IMR-90 (cell line): Measurements from ENCODE around the gene SNRNP200. TPM values are rescaled to one million over a fixed set of nuclear protein-coding genes. Genes with fewer than 3 reads are reported as not detected.

Experiments used
- ATAC-seq: fragments of 200-7000 bp; cut with Tn5 transposase; 2 replicates; pipeline ENCODE4 v1.9.1; 2020; ENCODE audit warnings: low read depth, mild to moderate bottlenecking, moderate library complexity
- BruUV-seq: library from RNA; stranded (reverse); fragments of 400-500 nt; replicated peaks from 2 replicates; lab custom pipeline; 2021; lab: Mats Ljungman, UMichigan
- CTCF ChIA-PET: fragments of 300-600 bp; formaldehyde crosslinking; extraction: SDS; loops from one replicate; lab custom pipeline; 2021; ENCODE audit warnings: antibody characterized with exemption; lab: Yijun Ruan, JAX
- POLR2A ChIA-PET: fragments of 300-600 bp; sonication (Branson Sonifier 250); formaldehyde crosslinking; loops from one replicate; lab custom pipeline; 2022; ENCODE audit warnings: antibody characterized with exemption; ENCODE audit not compliant: unreplicated experiment; lab: Charles Lee
- DNase-seq: peaks from one replicate; pipeline ENCODE4 v3.0.0; 2013
- H2AFZ ChIP-seq: replicated peaks from 2 replicates; pipeline ENCODE3; 2013; ENCODE audit warnings: low read length, mild to moderate bottlenecking; ENCODE audit not compliant: poor library complexity
- H2AK5ac ChIP-seq: 2 replicates; pipeline ENCODE4 v1.6.1; 2013; ENCODE audit warnings: low read depth, low read length, inconsistent platforms
- H2AK9ac ChIP-seq: replicated peaks from 2 replicates; pipeline ENCODE3; 2013; ENCODE audit warnings: mild to moderate bottlenecking, low read depth, low read length, moderate library complexity; ENCODE audit not compliant: poor library complexity
- H2BK120ac ChIP-seq: 2 replicates; pipeline ENCODE4 v1.6.1; 2013; ENCODE audit warnings: low read depth, low read length, inconsistent platforms
- H2BK15ac ChIP-seq: 3 replicates; pipeline ENCODE4 v1.6.1; 2013; ENCODE audit warnings: low read depth, low read length, inconsistent platforms
- H2BK20ac ChIP-seq: 2 replicates; pipeline ENCODE4 v1.6.1; 2013; ENCODE audit warnings: low read depth, mild to moderate bottlenecking, inconsistent platforms, low read length, moderate library complexity
- H2BK5ac ChIP-seq: 2 replicates; pipeline ENCODE4 v1.6.1; 2013; ENCODE audit warnings: mild to moderate bottlenecking, low read depth, low read length, inconsistent platforms; ENCODE audit not compliant: poor library complexity, severe bottlenecking
- H3K14ac ChIP-seq: replicated peaks from 2 replicates; pipeline ENCODE4 v1.6.1; 2013; ENCODE audit warnings: low read depth, low read length, inconsistent platforms
- H3K18ac ChIP-seq: 2 replicates; pipeline ENCODE4 v1.6.1; 2013; ENCODE audit warnings: low read depth, low read length, control low read depth
- H3K23ac ChIP-seq: 2 replicates; pipeline ENCODE4 v1.6.1; 2013; ENCODE audit warnings: low read depth, low read length, inconsistent platforms
- H3K27ac ChIP-seq: 2 replicates; pipeline ENCODE4 v1.5.1; 2013; ENCODE audit warnings: mild to moderate bottlenecking, control low read depth, low read length; ENCODE audit not compliant: insufficient read depth
- H3K27me3 ChIP-seq: 2 replicates; pipeline ENCODE4 v1.6.1; 2013; ENCODE audit warnings: low read length; ENCODE audit not compliant: control insufficient read depth, insufficient read depth
- H3K36me3 ChIP-seq: 2 replicates; pipeline ENCODE4 v1.6.1; 2013; ENCODE audit warnings: low read length, mixed read lengths; ENCODE audit not compliant: control insufficient read depth, insufficient read depth
- H3K4ac ChIP-seq: 2 replicates; pipeline ENCODE4 v1.6.1; 2013; ENCODE audit warnings: low read depth, low read length, inconsistent platforms
- H3K4me1 ChIP-seq: 2 replicates; pipeline ENCODE4 v1.6.1; 2013; ENCODE audit warnings: low read length, mixed read lengths; ENCODE audit not compliant: control insufficient read depth, insufficient read depth
- H3K4me2 ChIP-seq: 2 replicates; pipeline ENCODE4 v1.6.1; 2013; ENCODE audit warnings: low read depth, mild to moderate bottlenecking, control low read depth, low read length, moderate library complexity
- H3K4me3 ChIP-seq: 2 replicates; pipeline ENCODE4 v1.5.1; 2013; ENCODE audit warnings: low read depth, mild to moderate bottlenecking, control low read depth, low read length, moderate library complexity; ENCODE audit not compliant: insufficient read depth
- H3K56ac ChIP-seq: 2 replicates; pipeline ENCODE4 v1.6.1; 2013; ENCODE audit warnings: low read length, inconsistent platforms; ENCODE audit not compliant: insufficient read depth; ENCODE audit errors: extremely low read depth
- H3K79me1 ChIP-seq, 2 experiments: 2 replicates each; pipeline ENCODE4 v1.6.1; 2013; ENCODE audit warnings: low read length in 2 of 2, inconsistent platforms in 1 of 2, low read depth in 1 of 2
- H3K9ac ChIP-seq: 2 replicates; pipeline ENCODE4 v1.6.1; 2013; ENCODE audit warnings: low read depth, low read length, control low read depth
- H3K9me1 ChIP-seq: 2 replicates; pipeline ENCODE4 v1.6.1; 2013; ENCODE audit warnings: low read length, inconsistent platforms; ENCODE audit not compliant: insufficient read depth
- H3K9me3 ChIP-seq: 2 replicates; pipeline ENCODE4 v1.6.1; 2013; ENCODE audit warnings: low read length; ENCODE audit not compliant: control insufficient read depth, insufficient read depth
- H4K20me1 ChIP-seq: 2 replicates; pipeline ENCODE4 v1.6.1; 2013; ENCODE audit warnings: low read length, inconsistent platforms; ENCODE audit not compliant: insufficient read depth
- H4K5ac ChIP-seq: 2 replicates; pipeline ENCODE4 v1.6.1; 2013; ENCODE audit warnings: mild to moderate bottlenecking, low read depth, low read length, control low read depth
- H4K8ac ChIP-seq, 2 experiments: 2 replicates each; pipeline ENCODE4 v1.6.1; 2013; ENCODE audit warnings: low read depth in 2 of 2, low read length in 2 of 2, control low read depth in 1 of 2, inconsistent platforms in 1 of 2
- H4K91ac ChIP-seq: 2 replicates; pipeline ENCODE4 v1.6.1; 2013; ENCODE audit warnings: low read depth, low read length, inconsistent platforms; ENCODE audit not compliant: insufficient read depth
- CHD1 ChIP-seq: IDR thresholded peaks from 2 replicates; pipeline ENCODE4 v1.6.1; 2012; ENCODE audit warnings: low read depth, low read length, improper control_type of control experiment
- MAFK ChIP-seq: IDR thresholded peaks from 2 replicates; pipeline ENCODE4 v1.6.1; 2012; ENCODE audit warnings: low read depth, low read length, improper control_type of control experiment
- RCOR1 ChIP-seq: IDR thresholded peaks from 2 replicates; pipeline ENCODE4 v1.6.1; 2012; ENCODE audit warnings: mild to moderate bottlenecking, low read length, improper control_type of control experiment; ENCODE audit not compliant: insufficient replicate concordance
- WGBS, 2 experiments: methylation state at CpG; one replicate each; pipeline versions ENCODE4 v1.1.5 to v1.1.7; 2013; ENCODE audit warnings: missing lambda C conversion rate in 2 of 2; ENCODE audit not compliant: insufficient read length in 1 of 2; ENCODE audit errors: extremely low coverage in 2 of 2; 5-methylcytosine and 5-hydroxymethylcytosine counted together
- dilution Hi-C: fragments of 300-500 bp; cut with HindIII; formaldehyde crosslinking; loops from one replicate; pipeline ENCODE4 v1.14.3; 2018; ENCODE audit warnings: low sequenced_read_pairs; ENCODE audit not compliant: unreplicated experiment
- in situ Hi-C: fragments of 300-500 bp; cut with MboI; formaldehyde crosslinking; loops from 3 replicates; pipeline ENCODE4 v1.14.3; 2019; ENCODE audit warnings: low sequenced_read_pairs, inconsistent platforms, mixed read lengths
- intact Hi-C: fragments of 100-400 bp; cut with micrococcal nuclease; formaldehyde crosslinking; loops from 2 replicates; pipeline ENCODE4 v1.10.0; 2022
- polyA plus RNA-seq, 3 experiments: library from polyadenylated mRNA; depleted of rRNA; stranded (reverse); fragments of >200 nt; gene quantifications; 2 replicates each; pipeline ENCODE4 v1.2.3, GENCODE V29; 2012; ENCODE audit warnings: low replicate concordance in 1 of 3
- total RNA-seq: library from RNA; depleted of rRNA; stranded (reverse); fragments of >200 nt; gene quantifications from 2 replicates; pipeline ENCODE4 v1.2.3, GENCODE V29; 2012

SNRNP200 gene
- total and polyA plus RNA-seq, 2 of the 4 experiments (the other 2 are of a cell fraction), result 44.1 to 108 TPM

DNA sequence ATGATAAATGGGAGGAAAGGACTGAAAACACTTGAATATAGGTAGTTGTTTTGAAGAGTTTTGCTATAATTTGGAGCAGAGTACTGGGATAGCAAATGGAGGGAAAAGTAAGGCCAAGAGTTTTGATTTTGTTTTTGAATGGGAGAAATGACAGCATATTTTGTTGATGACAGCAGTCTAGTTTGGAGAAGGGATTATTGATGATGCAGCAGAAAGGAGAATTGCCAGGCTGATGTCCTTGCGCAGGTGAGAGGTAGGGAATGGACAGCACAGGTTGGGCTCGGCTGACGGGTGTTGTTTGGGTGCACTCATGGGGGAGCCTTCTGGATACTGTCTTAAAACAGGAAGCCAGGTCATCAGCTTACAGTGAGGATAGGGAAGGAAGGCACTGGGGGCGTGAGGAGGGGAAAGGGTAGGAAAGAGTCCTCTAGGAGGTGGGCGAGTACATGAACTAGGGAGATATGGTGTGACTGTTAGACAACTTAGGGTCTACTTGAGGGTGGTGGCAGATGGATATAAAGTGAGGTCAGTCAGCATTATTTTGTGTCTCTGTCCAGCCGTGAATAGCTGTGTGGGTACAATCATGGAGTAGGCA, 40.6 kb upstream of the SNRNP200 start:
- Histone ChIP-seq H2AFZ (no peak overlapping the region), H2BK15ac (no peak overlapping the region), H2BK20ac (no peak overlapping the region), H3K9ac (no peak overlapping the region), H2BK5ac (no peak overlapping the region), H2AK9ac (no peak overlapping the region), H3K4me3 (no peak overlapping the region), H3K18ac (no peak overlapping the region), H3K27me3 (no peaks in the 10 kb centered on the region), H3K4ac (no peak overlapping the region), H2BK120ac (no peak overlapping the region), H2AK5ac (no peak overlapping the region), H3K27ac (no peak overlapping the region), H3K9me1 (peaks cover 24% of the 10 kb centered on the region), H3K4me2 (no peak overlapping the region), H3K56ac (no peak overlapping the region), H4K8ac (no peak overlapping the region), H3K23ac (no peak overlapping the region), H4K5ac (no peak overlapping the region), H4K20me1 (no peaks in the 10 kb centered on the region), H3K9me3 (no peaks in the 10 kb centered on the region), H3K36me3 (peaks cover 8% of the 10 kb centered on the region), H3K14ac (no peak overlapping the region), H3K4me1 (peaks cover 6% of the 10 kb centered on the region), H4K91ac (no peak overlapping the region), H3K79me1 (peaks cover 6 to 44% of the 10 kb centered on the region in 2 experiments; a peak in 3 of 4 replicates)
- no TSS peak for BruUV-seq
- in situ Hi-C loops (no loop called here), dilution Hi-C loops (no loop called here), intact Hi-C loops (no loop called here)
- ATAC-seq, result no peak
- ChIA-PET CTCF (interaction anchor here (0.8 kb wide), 1 partner anchor 25 kb away, joined by 3 read pairs; no protein-coding TSS in a partner anchor), POLR2A (no interaction called here)
- TF ChIP-seq MAFK, result peak; percentile 73
- no peak for TF ChIP-seq RCOR1
- TF ChIP-seq CHD1, result no peak
- no peak for DNase-seq
- 98% methylated on average over 6 of the region's 6 CpGs; no CpG with 5 or more reads in 1 of the 2 experiments for WGBS, 2 experiments
